Aortic smooth muscle cell (primary cell): ENCODE data around the gene KRTAP15-1. TPM values are rescaled to one million over a fixed set of nuclear protein-coding genes. Genes with fewer than 3 reads are reported as not detected.

Experiments
- total RNA-seq: library from RNA; depleted of rRNA; stranded (reverse); fragments of >200 nt; gene quantifications from 2 replicates; pipeline ENCODE4 v1.2.3, GENCODE V29; 2014

Gene KRTAP15-1
- not detected in 2 replicates for total RNA-seq

GRCh38 chr21:30439975-30440374 is at the start of gene KRTAP15-1:
Gene KRTAP15-1, plus strand, starts transcription at chr21:30440275. Its CDS starts 53 bp downstream, at chr21:30440328.

GRCh38 chr21:30395731-30396130 is 44.3 kb upstream of the KRTAP15-1 start, which contains the start of gene KRTAP13-1:
Gene KRTAP13-1, plus strand, starts transcription at chr21:30396031. Its CDS starts 56 bp downstream, at chr21:30396087.

GRCh38 chr21:30425826-30426225 is 14.2 kb upstream of the KRTAP15-1 start, which contains the start of gene KRTAP13-3:
Gene KRTAP13-3, minus strand, starts transcription at chr21:30425926. Its CDS starts 14 bp downstream, at chr21:30425912.

GRCh38 chr21:30430170-30430655 is 9.9 kb upstream of the KRTAP15-1 start, which contains the start of gene KRTAP13-4:
Gene KRTAP13-4, plus strand, starts transcription at chr21:30430220. Its CDS starts 56 bp downstream, at chr21:30430276.

GRCh38 chr21:30480145-30480544 is 40.1 kb downstream of the KRTAP15-1 start, which contains the start of gene KRTAP19-1:
Gene KRTAP19-1, minus strand, starts transcription at chr21:30480367. Its CDS starts 50 bp downstream, at chr21:30480317.

GRCh38 chr21:30487336-30487735 is 47.3 kb downstream of the KRTAP15-1 start, which contains the start of gene KRTAP19-2:
Gene KRTAP19-2, minus strand, starts transcription at chr21:30487436. Its CDS starts 88 bp downstream, at chr21:30487348.

Other genes with a start within 250 kb of the KRTAP15-1 start
- gene CLDN8, start 224.2 kb upstream of the KRTAP15-1 start, total RNA-seq = not detected in 2 replicates
- not detected in 2 replicates for gene KRTAP24-1, start 157.3 kb upstream of the KRTAP15-1 start, total RNA-seq
- gene KRTAP25-1, start 150.8 kb upstream of the KRTAP15-1 start, total RNA-seq = not detected in 2 replicates
- not detected in 2 replicates for gene KRTAP26-1, start 120.0 kb upstream of the KRTAP15-1 start, total RNA-seq
- gene KRTAP27-1, start 102.6 kb upstream of the KRTAP15-1 start, total RNA-seq = not detected in 2 replicates
- gene KRTAP23-1, start 91.7 kb upstream of the KRTAP15-1 start, total RNA-seq = not detected in 2 replicates
- not detected in 2 replicates for gene KRTAP13-2, start 68.0 kb upstream of the KRTAP15-1 start, total RNA-seq
- gene KRTAP13-1, start 44.2 kb upstream of the KRTAP15-1 start, total RNA-seq = not detected in 2 replicates
- gene KRTAP13-3, start 14.3 kb upstream of the KRTAP15-1 start, total RNA-seq = not detected in 2 replicates
- gene KRTAP13-4, start 10.1 kb upstream of the KRTAP15-1 start, total RNA-seq = not detected in 2 replicates
- gene KRTAP19-1, start 40.1 kb downstream of the KRTAP15-1 start, total RNA-seq = not detected in 2 replicates
- not detected in 2 replicates for gene KRTAP19-2, start 47.2 kb downstream of the KRTAP15-1 start, total RNA-seq
- gene KRTAP19-3, start 51.7 kb downstream of the KRTAP15-1 start, total RNA-seq = not detected in 2 replicates
- gene KRTAP19-4, start 56.9 kb downstream of the KRTAP15-1 start, total RNA-seq = not detected in 2 replicates
- gene KRTAP19-5, start 61.9 kb downstream of the KRTAP15-1 start, total RNA-seq = not detected in 2 replicates
- gene KRTAP19-6, start 101.6 kb downstream of the KRTAP15-1 start, total RNA-seq = not detected in 2 replicates
- not detected in 2 replicates for gene KRTAP19-7, start 121.0 kb downstream of the KRTAP15-1 start, total RNA-seq
- not detected in 2 replicates for gene KRTAP22-2, start 150.1 kb downstream of the KRTAP15-1 start, total RNA-seq
- not detected in 2 replicates for gene KRTAP6-3, start 152.2 kb downstream of the KRTAP15-1 start, total RNA-seq
- gene KRTAP6-2, start 158.6 kb downstream of the KRTAP15-1 start, total RNA-seq = not detected in 2 replicates
- gene KRTAP22-1, start 160.8 kb downstream of the KRTAP15-1 start, total RNA-seq = not detected in 2 replicates
- not detected in 2 replicates for gene KRTAP6-1, start 173.7 kb downstream of the KRTAP15-1 start, total RNA-seq
- not detected in 2 replicates for gene KRTAP20-1, start 176.2 kb downstream of the KRTAP15-1 start, total RNA-seq
- gene KRTAP20-4, start 180.4 kb downstream of the KRTAP15-1 start, total RNA-seq = not detected in 2 replicates
- not detected in 2 replicates for gene KRTAP20-2, start 194.9 kb downstream of the KRTAP15-1 start, total RNA-seq
- not detected in 2 replicates for gene KRTAP20-3, start 202.6 kb downstream of the KRTAP15-1 start, total RNA-seq